Chondrocyte (in vitro differentiated cells): ENCODE measurements around the gene JUP. TPM values are rescaled to one million over a fixed set of nuclear protein-coding genes. Genes with fewer than 3 reads are reported as not detected.

Experiments used
- DNase-seq: peaks from one replicate; pipeline ENCODE4 v3.0.0; 2021; ENCODE audit warnings: mixed read lengths, low spot score
- H3K27ac Mint-ChIP-seq: one replicate; pipeline ENCODE4 v1.8.0; 2021; ENCODE audit warnings: mild to moderate bottlenecking, moderate library complexity, mixed read lengths; ENCODE audit not compliant: unreplicated experiment
- H3K27me3 Mint-ChIP-seq: 2 replicates; pipeline ENCODE4 v1.8.0; 2021; ENCODE audit warnings: low read depth, mixed read lengths
- H3K36me3 Mint-ChIP-seq: 2 replicates; pipeline ENCODE4 v1.8.0; 2021; ENCODE audit warnings: low read depth, mixed read lengths
- H3K4me1 Mint-ChIP-seq: 2 replicates; pipeline ENCODE4 v1.8.0; 2021; ENCODE audit warnings: low read depth, mild to moderate bottlenecking, mixed read lengths
- H3K4me3 Mint-ChIP-seq: one replicate; pipeline ENCODE4 v1.8.0; 2021; ENCODE audit warnings: mild to moderate bottlenecking, moderate library complexity, mixed read lengths; ENCODE audit not compliant: unreplicated experiment
- H3K9me3 Mint-ChIP-seq: 2 replicates; pipeline ENCODE4 v1.8.0; 2021; ENCODE audit warnings: low read depth, mixed read lengths
- CTCF ChIP-seq: fragments of 200-600 bp; sonication (generic); IDR thresholded peaks from 2 replicates; pipeline ENCODE4 v1.5.0; 2021; ENCODE audit warnings: antibody characterized with exemption, mild to moderate bottlenecking, moderate library complexity
- total RNA-seq: library from RNA; stranded (reverse); gene quantifications from 3 replicates; pipeline ENCODE4 v1.2.1, GENCODE V29; 2021

Gene JUP
- total RNA-seq, 1 donor from 2014 or later, result 18.8 TPM

GRCh38 chr17:41768682-41769288, 17.7 kb downstream of the JUP start:
- H3K27ac Mint-ChIP-seq, result no peak overlapping the region
- H3K9me3 Mint-ChIP-seq, result no peaks in the 10 kb centered on the region
- peaks cover 8% of the 10 kb centered on the region for H3K36me3 Mint-ChIP-seq
- H3K27me3 Mint-ChIP-seq, result no peaks in the 10 kb centered on the region
- TF ChIP-seq CTCF, result no peak
- H3K4me3 Mint-ChIP-seq, result no peak overlapping the region
- no peak for DNase-seq
- H3K4me1 Mint-ChIP-seq, result peaks cover 13% of the 10 kb centered on the region

GRCh38 chr17:41767324-41768042, 19.0 kb downstream of the JUP start:
- peaks cover under 1% of the 10 kb centered on the region for H3K4me1 Mint-ChIP-seq
- TF ChIP-seq CTCF, result no peak
- peaks cover 8% of the 10 kb centered on the region for H3K36me3 Mint-ChIP-seq
- H3K27ac Mint-ChIP-seq, result no peak overlapping the region
- no peak for DNase-seq
- H3K9me3 Mint-ChIP-seq, result no peaks in the 10 kb centered on the region
- no peaks in the 10 kb centered on the region for H3K27me3 Mint-ChIP-seq
- no peak overlapping the region for H3K4me3 Mint-ChIP-seq

DNA sequence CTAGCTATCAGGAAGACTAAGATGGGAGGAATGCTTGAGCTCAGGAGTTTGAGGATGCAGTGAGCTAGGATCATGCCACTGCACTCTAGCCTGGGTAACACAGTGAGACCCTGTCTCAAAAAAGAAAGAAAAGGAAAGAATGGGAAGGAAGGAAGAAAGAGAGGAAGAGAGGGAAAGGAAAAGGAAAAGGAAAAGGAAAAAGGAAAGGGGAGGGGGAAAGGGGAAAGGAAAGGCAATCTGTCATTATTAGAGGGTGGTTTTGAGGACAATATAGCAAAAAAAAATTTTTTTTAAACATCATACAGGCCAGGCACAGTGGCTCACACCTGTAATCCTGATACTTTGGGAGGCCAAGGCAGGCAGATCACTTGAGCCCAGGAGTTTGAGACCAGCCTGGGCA, 20.4 kb downstream of the JUP start:
- Mint-ChIP-seq H3K36me3 (peaks cover 10% of the 10 kb centered on the region), H3K27ac (no peak overlapping the region)

GRCh38 chr17:41763327-41763726, 23.2 kb downstream of the JUP start:
- TF ChIP-seq CTCF, result no peak
- no peak for DNase-seq
- Mint-ChIP-seq H3K27me3 (no peaks in the 10 kb centered on the region), H3K27ac (no peak overlapping the region), H3K4me3 (no peak overlapping the region), H3K4me1 (no peaks in the 10 kb centered on the region), H3K9me3 (no peaks in the 10 kb centered on the region), H3K36me3 (peaks cover 15% of the 10 kb centered on the region)

More for the DNA sequence above, 20.4 kb downstream of the JUP start:
- Mint-ChIP-seq H3K4me3 (no peak overlapping the region), H3K9me3 (no peaks in the 10 kb centered on the region), H3K27me3 (no peaks in the 10 kb centered on the region), H3K4me1 (no peaks in the 10 kb centered on the region)
- no peak for TF ChIP-seq CTCF
- DNase-seq, result no peak

GRCh38 chr17:41762841-41763240, 23.7 kb downstream of the JUP start:
- no peak for DNase-seq
- Mint-ChIP-seq H3K36me3 (peaks cover 17% of the 10 kb centered on the region), H3K27ac (no peak overlapping the region), H3K9me3 (no peaks in the 10 kb centered on the region), H3K4me1 (no peaks in the 10 kb centered on the region), H3K4me3 (no peak overlapping the region), H3K27me3 (no peaks in the 10 kb centered on the region)
- no peak for TF ChIP-seq CTCF
